Kidney epithelial cell (primary cell): ENCODE data around the gene PPFIBP1. TPM values are rescaled to one million over a fixed set of nuclear protein-coding genes. Genes with fewer than 3 reads are reported as not detected.
"Not testable (repeated sequence)": the region's sequence is repeated elsewhere in the genome, so short reads cannot be mapped to it uniquely, and the experiment has no call there.

Experiments used
- DNase-seq: peaks from one replicate; pipeline ENCODE4 v3.0.0-alpha.2; 2010; ENCODE audit warnings: low read depth
- H3K27me3 ChIP-seq: 2 replicates; pipeline ENCODE4 v1.6.0; 2011; ENCODE audit warnings: low read length; ENCODE audit not compliant: control insufficient read depth, insufficient read depth
- H3K36me3 ChIP-seq: 2 replicates; pipeline ENCODE4 v1.5.1; 2011; ENCODE audit warnings: low read length; ENCODE audit not compliant: control insufficient read depth, insufficient read depth
- H3K4me3 ChIP-seq: 2 replicates; pipeline ENCODE4 v1.5.1; 2011; ENCODE audit warnings: low read depth, mild to moderate bottlenecking, control low read depth, low read length
- total RNA-seq: library from RNA; depleted of rRNA; stranded (reverse); fragments of >200 nt; gene quantifications from 2 replicates; pipeline ENCODE4 v1.2.3, GENCODE V29; 2015
- TF ChIP-seq, protein P1 (sequence below): IDR thresholded peaks from 2 replicates; pipeline ENCODE4 v1.5.1; 2011; ENCODE audit warnings: mild to moderate bottlenecking, moderate library complexity, low read length, control low read depth, inconsistent platforms; ENCODE audit not compliant: insufficient read depth, poor library complexity, severe bottlenecking

The PPFIBP1 gene
- total RNA-seq, 1 donor from 2014 or later: 119 TPM

- TF ChIP-seq, protein P1, sequence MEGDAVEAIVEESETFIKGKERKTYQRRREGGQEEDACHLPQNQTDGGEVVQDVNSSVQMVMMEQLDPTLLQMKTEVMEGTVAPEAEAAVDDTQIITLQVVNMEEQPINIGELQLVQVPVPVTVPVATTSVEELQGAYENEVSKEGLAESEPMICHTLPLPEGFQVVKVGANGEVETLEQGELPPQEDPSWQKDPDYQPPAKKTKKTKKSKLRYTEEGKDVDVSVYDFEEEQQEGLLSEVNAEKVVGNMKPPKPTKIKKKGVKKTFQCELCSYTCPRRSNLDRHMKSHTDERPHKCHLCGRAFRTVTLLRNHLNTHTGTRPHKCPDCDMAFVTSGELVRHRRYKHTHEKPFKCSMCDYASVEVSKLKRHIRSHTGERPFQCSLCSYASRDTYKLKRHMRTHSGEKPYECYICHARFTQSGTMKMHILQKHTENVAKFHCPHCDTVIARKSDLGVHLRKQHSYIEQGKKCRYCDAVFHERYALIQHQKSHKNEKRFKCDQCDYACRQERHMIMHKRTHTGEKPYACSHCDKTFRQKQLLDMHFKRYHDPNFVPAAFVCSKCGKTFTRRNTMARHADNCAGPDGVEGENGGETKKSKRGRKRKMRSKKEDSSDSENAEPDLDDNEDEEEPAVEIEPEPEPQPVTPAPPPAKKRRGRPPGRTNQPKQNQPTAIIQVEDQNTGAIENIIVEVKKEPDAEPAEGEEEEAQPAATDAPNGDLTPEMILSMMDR: no peak
- no peak for DNase-seq
- no peaks in the 10 kb centered on the region for H3K27me3 ChIP-seq
These were observed 107.4 kb downstream of the PPFIBP1 start for GRCh38 chr12:27631365-27631764.

GRCh38 chr12:27631813-27632491 lies 107.9 kb downstream of the PPFIBP1 start:
- TF ChIP-seq, protein P1: no peak
- no peaks in the 10 kb centered on the region for H3K36me3 ChIP-seq
- DNase-seq: no peak
- no peaks in the 10 kb centered on the region for H3K27me3 ChIP-seq
- no peak overlapping the region for H3K4me3 ChIP-seq

More at GRCh38 chr12:27631365-27631764, 107.4 kb downstream of the PPFIBP1 start:
- Histone ChIP-seq H3K4me3 (no peak overlapping the region), H3K36me3 (no peaks in the 10 kb centered on the region)

- H3K4me3 ChIP-seq: no peak overlapping the region
- DNase-seq: no peak
- no peaks in the 10 kb centered on the region for H3K27me3 ChIP-seq
- no peaks in the 10 kb centered on the region for H3K36me3 ChIP-seq
- TF ChIP-seq, protein P1: peak; percentile 47
These were observed 111.5 kb downstream of the PPFIBP1 start for GRCh38 chr12:27635349-27635972.

GRCh38 chr12:27636569-27636968 lies 112.6 kb downstream of the PPFIBP1 start:
- not testable (repeated sequence) for H3K4me3 ChIP-seq, H3K36me3 ChIP-seq

GRCh38 chr12:27637524-27637923 lies 113.5 kb downstream of the PPFIBP1 start:
- DNase-seq: no peak
- H3K4me3 ChIP-seq: no peak overlapping the region
- no peaks in the 10 kb centered on the region for H3K27me3 ChIP-seq
- TF ChIP-seq, protein P1: no peak
- no peaks in the 10 kb centered on the region for H3K36me3 ChIP-seq

More at GRCh38 chr12:27636569-27636968, 112.6 kb downstream of the PPFIBP1 start:
- H3K27me3 ChIP-seq, DNase-seq: not testable (repeated sequence)

- no peak overlapping the region for H3K4me3 ChIP-seq
- H3K27me3 ChIP-seq: no peaks in the 10 kb centered on the region
- H3K36me3 ChIP-seq: no peaks in the 10 kb centered on the region
- no peak for DNase-seq
- TF ChIP-seq, protein P1: no peak
These were observed 115.3 kb downstream of the PPFIBP1 start for GRCh38 chr12:27639265-27639664.

- not testable (repeated sequence) for H3K4me3 ChIP-seq, H3K27me3 ChIP-seq, H3K36me3 ChIP-seq
- peak; percentile 53 for DNase-seq
These were observed 116.7 kb downstream of the PPFIBP1 start for GRCh38 chr12:27640566-27641200.

DNA sequence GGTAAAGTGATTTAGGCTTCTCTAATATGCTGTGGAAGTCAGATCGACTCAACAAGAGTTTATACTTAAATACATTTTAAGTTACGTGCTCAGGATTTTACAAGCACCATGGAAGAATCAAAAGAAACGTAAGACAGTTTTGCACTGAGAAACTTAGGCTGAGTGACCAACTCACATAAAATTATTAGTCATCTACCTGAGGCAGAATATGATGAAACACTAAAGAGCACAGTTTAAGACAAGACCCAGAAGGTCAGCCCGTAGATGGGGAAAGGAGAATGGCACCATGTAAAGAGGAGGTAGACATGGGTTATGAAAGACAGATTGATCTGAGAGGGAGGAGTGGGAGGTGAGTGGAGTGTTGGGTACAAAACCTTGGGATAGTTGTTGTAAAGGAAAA lies 118.4 kb downstream of the PPFIBP1 start:
- H3K4me3 ChIP-seq, DNase-seq, H3K36me3 ChIP-seq, H3K27me3 ChIP-seq: not testable (repeated sequence)

- not testable (repeated sequence) for H3K36me3 ChIP-seq, DNase-seq, H3K4me3 ChIP-seq, H3K27me3 ChIP-seq
These were observed 118.9 kb downstream of the PPFIBP1 start for GRCh38 chr12:27642892-27643291.
